GM19395 (cell line): Measurements from ENCODE around the gene GIMAP1.

Source experiments
- ATAC-seq: cut with Tn5 transposase; IDR thresholded peaks from one replicate; pipeline ENCODE4 v1.9.1; 2021; ENCODE audit warnings: mild to moderate bottlenecking, moderate library complexity; ENCODE audit not compliant: unreplicated experiment

The GIMAP1 gene

DNA sequence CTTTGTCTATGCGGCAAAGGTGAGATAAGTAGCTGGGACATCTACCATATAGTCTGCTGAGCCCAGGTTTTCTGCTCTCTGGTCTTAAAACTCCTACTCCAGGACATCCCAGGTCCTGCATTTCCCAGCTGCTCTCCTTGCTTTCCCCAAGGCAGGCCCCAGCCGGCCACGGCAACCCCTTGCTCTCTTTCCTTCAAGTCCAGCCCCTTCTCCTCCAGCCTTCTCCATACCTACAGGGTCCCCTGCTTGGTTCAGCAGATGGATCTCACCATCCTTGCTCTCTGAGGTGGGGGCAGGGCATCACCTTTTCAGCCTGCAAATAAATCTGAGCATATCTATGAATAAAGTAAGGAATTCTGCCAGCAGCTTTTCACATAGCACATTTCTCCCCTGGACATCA, 29.5 kb downstream of the GIMAP1 start:
- no peak for ATAC-seq

DNA sequence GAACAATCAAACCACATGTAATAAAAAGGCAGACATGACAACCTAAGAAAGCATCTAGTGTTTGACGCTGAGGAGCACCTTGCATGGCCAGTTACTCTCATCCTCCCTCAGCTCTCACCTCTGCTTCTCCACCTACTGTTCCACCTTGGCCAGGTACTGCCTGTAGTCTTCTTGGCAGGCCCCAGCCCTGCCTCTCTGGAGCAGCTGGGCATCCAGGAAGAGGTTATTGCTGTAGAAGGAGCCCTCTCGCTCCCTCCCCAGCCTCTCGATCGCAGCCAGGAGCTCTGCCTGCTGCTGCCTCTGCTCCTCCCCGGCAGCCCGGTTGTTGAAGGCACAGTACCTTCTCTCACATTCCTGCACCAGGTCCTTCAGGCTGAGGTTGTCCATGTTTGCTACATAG, 30.5 kb downstream of the GIMAP1 start:
- ATAC-seq, result no peak

DNA sequence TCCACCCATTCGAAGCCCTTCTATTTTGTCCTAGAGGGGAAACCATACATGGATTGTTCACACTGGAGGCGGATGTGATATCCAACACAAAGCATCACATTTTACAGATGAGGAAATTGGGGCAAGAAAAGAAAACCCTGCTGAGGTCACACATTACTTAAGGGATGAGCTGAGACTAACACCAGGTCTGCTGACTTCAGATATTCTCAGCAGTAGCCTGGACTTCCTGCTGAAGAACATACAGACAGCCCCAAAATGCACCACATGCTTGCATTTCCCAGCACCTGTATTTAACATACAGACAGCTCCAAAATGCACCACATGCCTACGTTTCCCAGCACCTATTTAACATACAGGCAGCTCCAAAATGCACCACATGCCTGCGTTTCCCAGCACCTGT, 32.0 kb downstream of the GIMAP1 start:
- ATAC-seq, result no peak

DNA sequence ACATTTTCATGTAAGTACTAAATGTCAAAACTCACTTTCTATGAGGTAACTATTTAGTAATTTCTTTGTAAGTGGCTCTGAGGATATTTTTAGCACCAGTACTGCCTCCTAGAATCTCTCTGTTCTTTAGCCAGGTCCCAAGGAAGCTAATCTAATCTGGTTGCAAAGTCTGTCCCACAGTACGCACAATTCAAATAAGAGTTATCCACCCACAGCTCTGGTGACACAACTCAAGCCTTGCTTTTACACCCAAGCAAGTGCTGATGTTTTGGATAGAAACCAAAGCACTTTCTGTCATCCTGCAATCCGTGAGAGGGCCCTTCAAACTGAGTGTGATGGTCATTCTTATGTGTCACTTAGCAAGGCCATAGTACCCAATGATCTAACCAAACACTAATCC, 35.3 kb downstream of the GIMAP1 start:
- ATAC-seq, result no peak

DNA sequence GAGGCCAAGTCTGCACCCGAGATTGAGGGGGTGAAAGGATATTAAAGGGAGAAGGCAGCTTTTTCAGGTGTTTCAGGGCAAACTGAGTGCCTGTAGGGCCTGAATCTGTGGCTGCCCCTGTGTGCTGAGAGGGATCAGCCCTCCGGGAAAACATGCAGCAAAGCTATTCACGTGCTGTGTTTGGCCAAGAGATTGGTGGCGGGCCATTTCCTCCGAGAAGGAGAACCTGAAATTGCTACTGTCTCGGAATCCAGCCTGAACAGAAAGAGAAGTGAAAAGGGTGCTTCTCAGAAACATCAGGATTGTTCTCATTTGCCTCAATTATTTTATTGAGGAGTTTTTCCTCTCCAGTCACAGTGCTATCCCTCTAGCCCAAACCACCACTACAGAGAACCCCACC, 36.8 kb downstream of the GIMAP1 start:
- ATAC-seq, result no peak

DNA sequence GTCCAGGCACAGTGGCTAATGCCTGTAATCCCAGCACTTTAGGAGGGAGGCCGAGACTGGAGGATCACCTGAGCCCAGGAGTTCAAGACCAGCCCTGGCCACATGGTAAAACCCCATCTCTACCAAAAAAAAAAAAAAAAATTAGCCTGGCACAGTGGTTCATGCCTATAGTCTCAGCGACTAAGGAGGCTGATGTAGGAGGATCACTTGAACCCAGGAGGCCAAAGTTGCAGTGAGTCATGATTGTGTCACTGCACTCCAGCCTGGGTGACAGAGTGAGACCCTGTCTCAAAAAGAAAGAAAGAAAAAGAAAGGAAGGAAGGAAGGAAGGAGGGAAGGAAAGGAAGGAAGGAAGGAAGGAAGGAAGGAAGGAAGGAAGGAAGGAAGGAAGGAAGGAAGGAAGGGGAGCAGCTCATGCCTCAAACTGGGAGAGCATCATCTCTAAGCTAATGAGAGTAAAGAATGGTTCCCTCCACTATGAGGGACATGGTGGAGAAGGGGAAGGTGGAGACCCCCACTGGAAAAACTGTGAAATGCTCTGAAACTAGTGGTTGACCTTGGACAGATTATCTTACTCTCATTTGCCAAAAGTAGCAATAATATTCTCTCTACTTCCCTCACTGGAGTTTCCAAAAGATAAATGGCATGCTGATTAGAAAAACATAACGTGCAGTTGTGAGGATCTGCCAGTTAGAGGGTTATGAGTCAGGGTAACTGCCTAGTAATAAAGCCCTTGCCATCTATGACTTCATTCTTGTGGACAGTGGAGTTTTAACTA, 37.6 kb downstream of the GIMAP1 start:
- no peak for ATAC-seq

DNA sequence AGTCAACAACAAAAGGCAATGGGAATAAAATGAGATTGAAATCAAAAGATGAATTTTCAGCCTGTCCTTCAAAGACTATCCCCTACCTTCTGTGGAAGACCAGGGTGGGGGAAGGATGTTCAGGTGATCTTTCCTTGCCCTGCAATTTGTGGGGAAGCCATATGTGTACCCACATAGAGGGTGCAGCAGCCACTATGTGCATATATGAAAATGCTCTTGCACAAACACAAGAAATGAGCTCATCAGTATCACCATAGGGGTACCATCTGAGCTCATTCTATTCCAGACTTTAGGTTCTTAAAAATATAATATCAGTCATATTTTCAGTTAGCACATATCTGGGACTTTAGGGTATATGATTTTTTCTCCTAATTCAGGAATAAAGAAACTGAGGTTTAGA, 38.5 kb downstream of the GIMAP1 start:
- no peak for ATAC-seq

DNA sequence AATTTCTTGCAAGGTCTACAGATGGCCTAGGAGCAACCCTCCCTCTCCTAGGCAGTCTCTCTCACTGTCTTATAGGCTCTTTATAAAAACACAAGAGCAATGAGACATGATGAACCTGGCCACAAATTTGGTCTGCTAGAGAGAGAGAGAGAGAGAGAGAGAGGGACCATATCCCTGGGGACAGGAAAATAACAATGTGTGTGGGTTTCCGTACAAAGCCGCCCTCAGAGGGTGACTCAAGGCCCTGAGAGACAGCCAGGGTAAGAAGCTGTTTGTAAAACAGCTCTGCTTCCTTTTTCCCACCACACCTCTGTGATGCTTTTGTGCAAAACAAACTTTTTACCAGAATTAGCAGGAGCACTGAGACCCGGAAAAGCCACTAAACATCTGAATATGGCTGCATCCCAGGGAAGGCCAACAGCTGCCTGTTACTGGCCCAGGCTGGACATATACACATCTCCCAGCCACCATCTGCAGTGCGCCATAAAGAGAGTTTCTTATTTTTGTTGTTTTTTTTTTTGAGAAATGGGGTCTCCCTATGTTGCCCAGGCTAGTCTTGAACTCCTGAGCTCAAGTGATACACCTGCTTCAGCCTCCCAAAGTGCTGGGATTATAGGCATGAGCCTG, 39.2 kb downstream of the GIMAP1 start:
- ATAC-seq, result peak; percentile 63

DNA sequence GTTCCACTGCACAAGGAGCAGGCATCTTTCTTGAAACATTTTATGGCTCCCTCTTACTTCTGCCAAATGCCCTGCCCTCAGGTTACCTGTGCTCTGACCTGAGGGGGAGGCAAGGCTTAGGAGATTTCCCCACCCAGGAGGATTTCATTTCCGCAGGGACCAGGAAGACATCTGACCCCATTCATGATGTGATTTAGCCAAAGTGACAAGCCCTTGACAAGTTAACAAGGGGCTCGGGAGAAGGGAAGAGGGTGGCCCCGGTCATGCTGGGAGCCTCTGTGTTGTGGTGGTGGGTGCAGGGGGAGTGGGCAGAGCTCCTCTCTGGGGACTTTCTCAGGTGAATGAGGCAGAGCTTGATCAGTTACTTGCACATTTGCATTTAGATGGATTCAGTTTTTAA, 39.8 kb downstream of the GIMAP1 start:
- ATAC-seq, result no peak

DNA sequence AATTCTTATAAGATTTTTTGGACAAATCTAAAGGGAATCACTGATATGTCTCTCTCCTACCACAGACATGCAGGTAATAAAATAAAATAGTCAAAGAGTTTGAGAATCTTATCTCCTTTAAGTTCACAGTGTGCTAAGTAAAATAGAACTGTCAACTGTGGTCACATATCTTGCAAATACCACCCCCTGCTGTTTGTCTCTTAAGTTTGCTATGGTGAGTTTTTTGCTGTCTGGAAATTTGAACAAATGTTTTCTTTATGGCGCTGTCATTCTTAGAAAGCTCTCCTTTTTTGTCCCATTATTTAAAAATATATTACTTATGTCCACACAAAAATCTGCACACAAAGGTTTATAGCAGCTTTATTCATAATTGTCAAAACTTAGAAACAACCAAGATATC, 40.4 kb downstream of the GIMAP1 start:
- no peak for ATAC-seq

DNA sequence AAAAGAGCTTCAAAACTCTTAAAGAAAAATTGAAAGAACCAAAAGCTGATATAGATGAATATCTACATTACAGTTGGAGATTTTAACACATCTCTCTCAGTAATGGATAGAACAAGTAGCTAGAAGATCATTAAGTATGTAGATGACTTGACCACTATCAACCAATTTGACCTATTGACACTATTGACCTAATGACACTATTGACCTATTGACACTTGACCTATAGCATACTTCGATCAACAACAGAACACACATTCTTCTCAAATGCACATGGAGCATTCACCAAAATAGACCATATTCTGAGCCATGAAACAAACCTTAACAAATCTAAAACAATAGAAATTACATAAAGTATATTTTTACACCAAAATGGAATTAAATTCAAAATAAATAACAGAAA, 43.1 kb downstream of the GIMAP1 start:
- no peak for ATAC-seq

DNA sequence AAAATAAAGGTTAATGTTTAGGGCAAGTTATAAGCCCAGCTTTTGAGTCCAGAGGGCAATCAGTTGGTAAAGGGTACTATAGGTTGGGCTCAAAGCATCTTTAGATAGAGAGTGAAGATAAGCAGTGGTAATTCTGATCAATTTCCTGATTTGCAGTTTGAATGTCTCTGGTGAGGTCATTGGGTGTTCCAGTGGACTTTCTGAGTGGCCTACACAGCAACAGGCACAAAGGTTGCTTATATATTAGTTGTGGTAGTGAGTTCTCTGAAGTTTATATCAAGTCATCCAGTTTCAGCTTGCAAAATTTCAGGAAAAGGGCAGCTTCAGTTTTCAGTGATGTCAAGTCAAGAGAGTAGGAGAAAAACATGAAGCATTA, 49.9 kb downstream of the GIMAP1 start:
- no peak for ATAC-seq

DNA sequence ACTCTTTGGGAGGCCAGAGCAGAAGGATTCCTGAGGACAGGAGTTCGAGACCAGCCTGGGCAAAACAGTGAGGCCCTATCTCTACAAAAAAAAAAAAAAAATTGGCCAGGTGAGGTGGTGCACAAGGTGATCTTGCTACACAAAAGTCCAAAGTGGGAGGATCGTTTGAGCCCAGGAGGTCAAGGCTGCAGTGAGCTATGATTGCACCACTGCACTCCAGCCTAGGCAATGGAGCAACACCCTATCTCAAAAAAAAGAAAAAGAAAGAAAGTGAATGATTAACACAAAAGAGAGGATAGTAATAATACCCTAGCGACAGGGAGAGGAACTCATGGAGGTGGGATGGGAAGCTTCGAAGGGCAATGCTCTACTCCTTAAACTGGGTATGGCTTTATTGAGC, 53.4 kb downstream of the GIMAP1 start:
- ATAC-seq, result no peak
